Measurements from ENCODE around the gene ARPC5L. TPM values are rescaled to one million over a fixed set of nuclear protein-coding genes. Genes with fewer than 3 reads are reported as not detected.

ARPC5L gene
- total and polyA plus RNA-seq, 2 experiments from 2014 or later: 35.9 to 87.3 TPM

- TF ChIP-seq ZNF462 (CRISPR knock-in tag; IDR thresholded peaks at IDR 0.05): no peak
- TF ChIP-seq ETS1 (IDR thresholded peaks at IDR 0.05): no peak
- no peak for TF ChIP-seq STAT1 (IDR thresholded peaks at IDR 0.05; ENCODE audit: unreplicated experiment)
- no peak for TF ChIP-seq EZH2phosphoT487 (IDR thresholded peaks at IDR 0.05; ENCODE audit: unreplicated experiment)
- no peak for TF ChIP-seq ZNF114 (CRISPR knock-in tag; IDR thresholded peaks at IDR 0.05)
- no peak for TF ChIP-seq POLR2AphosphoS5 (IDR thresholded peaks at IDR 0.05; ENCODE audit: low read depth)
- TF ChIP-seq EZH2 (IDR thresholded peaks at IDR 0.05; ENCODE audit: low read depth, unreplicated experiment): no peak
- no peak for TF ChIP-seq NANOG (IDR thresholded peaks at IDR 0.05; ENCODE audit: borderline replicate concordance)
Observed at GRCh38 chr9:124820698-124821623, 41.0 kb upstream of the ARPC5L start (continued).

All from GM23338 (cell line).